SH-SY5Y (cell line): ENCODE data around the gene CFAP68.

Experiments used
- GATA2 ChIP-seq: IDR thresholded peaks from 2 replicates; pipeline ENCODE4 v1.6.1; 2011; ENCODE audit warnings: mild to moderate bottlenecking, low read depth, low read length
- GATA3 ChIP-seq: IDR thresholded peaks from 2 replicates; pipeline ENCODE4 v1.6.1; 2011; ENCODE audit warnings: low read depth, mild to moderate bottlenecking, low read length, moderate library complexity

The CFAP68 gene

GRCh38 chr11:111878849-111879636 is at the start of gene CFAP68, which contains the start of gene FDXACB1:
CFAP68 (plus strand) TSS chr11:111879541; CDS start chr11:111879561, 20 bp downstream.
FDXACB1 (minus strand) TSS chr11:111879165; CDS start chr11:111879132, 33 bp downstream.
- TF ChIP-seq GATA3: no peak
- no peak for TF ChIP-seq GATA2

- TF ChIP-seq GATA2 (no peak), GATA3 (no peak)
Observed at GRCh38 chr11:111833524-111833923, 45.8 kb upstream of the CFAP68 start.

GRCh38 chr11:111834432-111835163 is 44.7 kb upstream of the CFAP68 start:
- TF ChIP-seq GATA2 (no peak), GATA3 (0 out of 2 replicates have a peak, but pooled peaks have one; percentile 14)

GRCh38 chr11:111835665-111836064 is 43.7 kb upstream of the CFAP68 start:
- no peak for TF ChIP-seq GATA3
- TF ChIP-seq GATA2: no peak

- no peak for TF ChIP-seq GATA2
- no peak for TF ChIP-seq GATA3
Observed at GRCh38 chr11:111836162-111836561, 43.2 kb upstream of the CFAP68 start.

GRCh38 chr11:111836721-111837120 is 42.6 kb upstream of the CFAP68 start:
- TF ChIP-seq GATA3 (no peak), GATA2 (no peak)

GRCh38 chr11:111837366-111837891 is 41.9 kb upstream of the CFAP68 start:
- TF ChIP-seq GATA2: no peak
- no peak for TF ChIP-seq GATA3

- TF ChIP-seq GATA2 (no peak), GATA3 (no peak)
Observed at GRCh38 chr11:111838054-111838453, 41.3 kb upstream of the CFAP68 start.

- TF ChIP-seq GATA2: no peak
- no peak for TF ChIP-seq GATA3
Observed at GRCh38 chr11:111840143-111840542, 39.2 kb upstream of the CFAP68 start.

- TF ChIP-seq GATA2 (peak; percentile 31; the same call in 1 of the 2 replicates), GATA3 (0 out of 2 replicates have a peak, but pooled peaks have one; percentile 7)
Observed at GRCh38 chr11:111841370-111842053, 37.8 kb upstream of the CFAP68 start.

- no peak for TF ChIP-seq GATA2
- TF ChIP-seq GATA3: no peak
Observed at GRCh38 chr11:111843661-111844060, 35.7 kb upstream of the CFAP68 start.

GRCh38 chr11:111845276-111846028 is 33.9 kb upstream of the CFAP68 start:
- no peak for TF ChIP-seq GATA2
- no peak for TF ChIP-seq GATA3

GRCh38 chr11:111846063-111846462 is 33.3 kb upstream of the CFAP68 start:
- TF ChIP-seq GATA2 (no peak), GATA3 (no peak)
